PC-3 (cell line): ENCODE results near the gene TENM4. TPM values are rescaled to one million over a fixed set of nuclear protein-coding genes. Genes with fewer than 3 reads are reported as not detected.

ENCODE experiments used
- ATAC-seq: fragments of 200-7000 bp; cut with Tn5 transposase; 2 replicates; pipeline ENCODE4 v1.9.1; 2020; ENCODE audit warnings: mild to moderate bottlenecking, moderate library complexity
- BruUV-seq: library from RNA; stranded (reverse); fragments of 400-500 nt; replicated peaks from 2 replicates; lab custom pipeline; 2021; lab: Mats Ljungman, UMichigan
- CTCF ChIA-PET: fragments of 300-600 bp; sonication (Branson Sonifier 250); formaldehyde crosslinking; loops from one replicate; lab custom pipeline; 2022; ENCODE audit warnings: antibody characterized with exemption; lab: Charles Lee
- POLR2A ChIA-PET: fragments of 300-600 bp; sonication (Branson Sonifier 250); formaldehyde crosslinking; loops from one replicate; lab custom pipeline; 2022; ENCODE audit warnings: antibody characterized with exemption; ENCODE audit not compliant: unreplicated experiment; lab: Charles Lee
- DNase-seq: peaks from one replicate; pipeline ENCODE4 v3.0.0-alpha.2; 2015
- H2AFZ ChIP-seq: fragments of 300-600 bp; sonication (generic); 2 replicates; pipeline ENCODE4 v1.6.0; 2016; ENCODE audit warnings: antibody characterized with exemption, low read length
- H3F3A ChIP-seq: fragments of 300-600 bp; sonication (generic); one replicate; pipeline ENCODE4 v1.6.0; 2017; ENCODE audit warnings: antibody characterized with exemption, low read length, control low read depth, mild to moderate bottlenecking; ENCODE audit not compliant: unreplicated experiment
- H3K27ac ChIP-seq: fragments of 300-600 bp; sonication (generic); 2 replicates; pipeline ENCODE4 v1.5.1; 2016; ENCODE audit warnings: mild to moderate bottlenecking, low read length
- H3K27me3 ChIP-seq: fragments of 300-600 bp; sonication (generic); 2 replicates; pipeline ENCODE4 v1.6.1; 2016; ENCODE audit warnings: low read length, mixed read lengths
- H3K36me3 ChIP-seq: fragments of 300-600 bp; sonication (generic); 2 replicates; pipeline ENCODE4 v1.6.1; 2016; ENCODE audit warnings: low read depth, mixed run types, low read length, mixed read lengths
- H3K4me1 ChIP-seq: fragments of 300-600 bp; sonication (generic); 2 replicates; pipeline ENCODE4 v1.5.1; 2016; ENCODE audit warnings: low read length; ENCODE audit not compliant: insufficient read depth
- H3K4me2 ChIP-seq: fragments of 300-600 bp; sonication (generic); 2 replicates; pipeline ENCODE4 v1.6.0; 2016; ENCODE audit warnings: low read length
- H3K4me3 ChIP-seq: fragments of 300-600 bp; sonication (generic); 2 replicates; pipeline ENCODE4 v1.5.1; 2016; ENCODE audit warnings: mild to moderate bottlenecking, low read length, mixed read lengths
- H3K79me2 ChIP-seq: fragments of 300-600 bp; sonication (generic); 2 replicates; pipeline ENCODE4 v1.6.1; 2017; ENCODE audit warnings: low read length, mixed read lengths
- H3K9ac ChIP-seq: fragments of 300-600 bp; sonication (generic); 2 replicates; pipeline ENCODE4 v1.6.0; 2016; ENCODE audit warnings: mild to moderate bottlenecking, low read length
- H3K9me2 ChIP-seq: fragments of 300-600 bp; sonication (generic); replicated peaks from 2 replicates; pipeline ENCODE4 v1.6.1; 2016; ENCODE audit warnings: mixed run types, low read length, mixed read lengths
- H3K9me3 ChIP-seq: fragments of 300-600 bp; sonication (generic); 2 replicates; pipeline ENCODE4 v1.6.1; 2016; ENCODE audit warnings: low read length, mixed read lengths
- H4K20me1 ChIP-seq: fragments of 300-600 bp; sonication (generic); 2 replicates; pipeline ENCODE4 v1.6.1; 2016; ENCODE audit warnings: low read length, mixed read lengths
- EZH2 ChIP-seq: fragments of 300-600 bp; sonication (generic); IDR thresholded peaks from one replicate; pipeline ENCODE4 v1.6.1; 2017; ENCODE audit warnings: antibody characterized with exemption, mild to moderate bottlenecking, low read length; ENCODE audit not compliant: unreplicated experiment
- EZH2phosphoT487 ChIP-seq: fragments of 300-600 bp; sonication (generic); IDR thresholded peaks from 2 replicates; pipeline ENCODE4 v1.6.1; 2018; ENCODE audit warnings: mild to moderate bottlenecking, antibody characterized with exemption, low read length, borderline replicate concordance
- intact Hi-C: fragments of 100-400 bp; cut with micrococcal nuclease; formaldehyde crosslinking; loops from 2 replicates; pipeline ENCODE4 v1.9.0; 2023
- total RNA-seq: library from RNA; depleted of rRNA; stranded (reverse); fragments of >200 nt; gene quantifications from 2 replicates; pipeline ENCODE4 v1.2.3, GENCODE V29; 2014
- TF ChIP-seq, protein P1 (sequence below): fragments of 300-600 bp; sonication (generic); conservative IDR thresholded peaks from 2 replicates; pipeline ENCODE4 v1.5.1; 2017; ENCODE audit warnings: antibody characterized with exemption, low read depth, mild to moderate bottlenecking, low read length

The TENM4 gene
- total RNA-seq, 1 experiment from 2014 or later, result 19.7 TPM

DNA sequence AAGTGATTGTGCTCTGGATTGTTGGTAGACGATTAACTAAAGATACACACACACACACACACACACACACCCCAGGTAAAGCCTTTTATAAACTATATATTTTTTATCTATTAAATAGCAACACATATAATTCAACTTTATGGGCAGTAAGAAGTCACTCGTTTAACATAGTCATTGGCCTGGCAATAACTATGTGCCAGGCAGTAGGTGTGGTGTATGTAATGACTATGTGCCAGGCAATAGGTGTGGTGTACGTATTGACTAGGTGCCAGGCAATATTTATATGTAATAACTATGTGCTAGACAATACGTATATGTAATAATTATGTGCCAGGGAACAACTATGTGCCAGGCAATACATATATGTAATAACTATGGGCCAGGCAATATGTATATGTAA lies 40.0 kb upstream of the TENM4 start:
- CTCF ChIA-PET, result no interaction called here
- H3K4me1 ChIP-seq, result no peaks in the 10 kb centered on the region
- intact Hi-C loops, result no loop called here

DNA sequence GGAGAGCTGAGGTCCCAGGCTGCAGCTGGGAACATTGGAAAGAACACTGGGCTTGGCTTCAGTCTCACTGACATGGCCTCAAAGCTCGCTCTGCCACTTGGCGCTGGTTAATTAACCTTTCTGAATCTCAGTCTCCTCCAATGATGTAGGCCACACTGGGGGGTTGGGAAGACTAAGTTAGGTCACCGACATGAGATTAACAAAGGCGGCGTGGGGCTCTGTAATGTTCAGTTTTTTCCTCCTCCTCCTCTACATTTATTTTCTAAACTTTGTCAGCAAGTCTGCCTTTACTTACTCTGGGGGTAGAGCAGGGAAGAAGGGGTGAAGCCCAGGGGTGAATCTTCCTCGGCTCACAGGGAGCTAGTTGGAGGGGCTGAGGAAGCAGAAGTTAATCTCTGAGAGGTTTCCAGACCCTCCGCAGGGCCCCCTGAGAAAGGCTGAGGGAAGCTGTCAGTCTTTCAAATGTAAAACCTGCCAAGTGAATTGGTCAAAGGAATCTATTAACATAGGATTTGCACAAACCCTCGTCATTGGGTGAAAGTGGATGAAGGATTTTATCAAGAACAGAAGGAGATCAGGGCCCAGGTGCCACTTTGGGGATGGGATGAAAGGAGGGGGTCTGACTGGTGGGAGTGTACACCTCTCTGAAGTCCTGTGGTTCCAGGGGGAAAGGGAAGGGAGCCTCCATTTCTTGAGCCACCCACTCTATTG lies 32.1 kb upstream of the TENM4 start:
- no peaks in the 10 kb centered on the region for H3K9me2 ChIP-seq
- H3F3A ChIP-seq, result no peaks in the 10 kb centered on the region
- H3K4me3 ChIP-seq, result no peak overlapping the region
- POLR2A ChIA-PET, result no interaction called here
- DNase-seq, result no peak
- CTCF ChIA-PET, result no interaction called here
- no peak for TF ChIP-seq EZH2phosphoT487
- TF ChIP-seq, protein P1, sequence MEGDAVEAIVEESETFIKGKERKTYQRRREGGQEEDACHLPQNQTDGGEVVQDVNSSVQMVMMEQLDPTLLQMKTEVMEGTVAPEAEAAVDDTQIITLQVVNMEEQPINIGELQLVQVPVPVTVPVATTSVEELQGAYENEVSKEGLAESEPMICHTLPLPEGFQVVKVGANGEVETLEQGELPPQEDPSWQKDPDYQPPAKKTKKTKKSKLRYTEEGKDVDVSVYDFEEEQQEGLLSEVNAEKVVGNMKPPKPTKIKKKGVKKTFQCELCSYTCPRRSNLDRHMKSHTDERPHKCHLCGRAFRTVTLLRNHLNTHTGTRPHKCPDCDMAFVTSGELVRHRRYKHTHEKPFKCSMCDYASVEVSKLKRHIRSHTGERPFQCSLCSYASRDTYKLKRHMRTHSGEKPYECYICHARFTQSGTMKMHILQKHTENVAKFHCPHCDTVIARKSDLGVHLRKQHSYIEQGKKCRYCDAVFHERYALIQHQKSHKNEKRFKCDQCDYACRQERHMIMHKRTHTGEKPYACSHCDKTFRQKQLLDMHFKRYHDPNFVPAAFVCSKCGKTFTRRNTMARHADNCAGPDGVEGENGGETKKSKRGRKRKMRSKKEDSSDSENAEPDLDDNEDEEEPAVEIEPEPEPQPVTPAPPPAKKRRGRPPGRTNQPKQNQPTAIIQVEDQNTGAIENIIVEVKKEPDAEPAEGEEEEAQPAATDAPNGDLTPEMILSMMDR, result no peak
- TF ChIP-seq EZH2, result no peak
- no peak for ATAC-seq
- no peaks in the 10 kb centered on the region for H4K20me1 ChIP-seq
- H3K4me1 ChIP-seq, result no peaks in the 10 kb centered on the region
- no peak overlapping the region for H2AFZ ChIP-seq
- H3K79me2 ChIP-seq, result no peaks in the 10 kb centered on the region
- no peak overlapping the region for H3K27ac ChIP-seq
- intact Hi-C loops, result no loop called here
- BruUV-seq, result no TSS peak
- H3K9ac ChIP-seq, result no peak overlapping the region
- H3K9me3 ChIP-seq, result no peaks in the 10 kb centered on the region
- H3K4me2 ChIP-seq, result no peak overlapping the region
- H3K27me3 ChIP-seq, result peaks cover 32% of the 10 kb centered on the region; the same call in 1 of the 2 replicates
- H3K36me3 ChIP-seq, result no peaks in the 10 kb centered on the region

More for the DNA sequence above, 40.0 kb upstream of the TENM4 start:
- TF ChIP-seq, protein P1, result no peak
- TF ChIP-seq EZH2 (no peak), EZH2phosphoT487 (no peak)
- DNase-seq (no peak), ATAC-seq (no peak)
- no peaks in the 10 kb centered on the region for H3K36me3 ChIP-seq
- H3F3A ChIP-seq, result no peaks in the 10 kb centered on the region
- 0 out of 2 replicates have a peak, but pooled peaks cover 5% of the 10 kb centered on the region for H3K27me3 ChIP-seq
- no peak overlapping the region for H3K27ac ChIP-seq
- H3K9me2 ChIP-seq, result no peaks in the 10 kb centered on the region
- no peaks in the 10 kb centered on the region for H3K79me2 ChIP-seq
- no peak overlapping the region for H3K9ac ChIP-seq
- no peaks in the 10 kb centered on the region for H3K9me3 ChIP-seq
- BruUV-seq, result no TSS peak
- H3K4me2 ChIP-seq, result no peak overlapping the region
- H3K4me3 ChIP-seq, result no peak overlapping the region
- no peak overlapping the region for H2AFZ ChIP-seq
- POLR2A ChIA-PET, result no interaction called here
- H4K20me1 ChIP-seq, result no peaks in the 10 kb centered on the region
